Esophagus squamous epithelium (tissue), 5 donors: Measurements from ENCODE around the gene CMTR1. TPM values are rescaled to one million over a fixed set of nuclear protein-coding genes. Genes with fewer than 3 reads are reported as not detected.

Source experiments
- DNase-seq: peaks from one replicate; lab custom pipeline; 2025; lab: John Stamatoyannopoulos, UW
- H3K27ac ChIP-seq, 4 donors: fragments of 200-600 bp; sonication (generic); one replicate each; pipeline ENCODE4 v1.5.1; 2016 to 2019; ENCODE audit warnings: mild to moderate bottlenecking in 1 of 4
- H3K27me3 ChIP-seq, 4 donors: fragments of 200-600 bp; sonication (generic); 1 replicate in 3 of 4; 2 replicates in 1 of 4; pipeline versions ENCODE4 v1.5.1 to v1.6.0; 2017 to 2021; ENCODE audit warnings: antibody characterized with exemption in 1 of 4
- H3K36me3 ChIP-seq, 3 donors: fragments of 200-600 bp; sonication (generic); one replicate each; pipeline ENCODE4 v1.5.1; 2016 to 2019
- H3K4me1 ChIP-seq, 3 donors: fragments of 200-600 bp; sonication (generic); one replicate each; pipeline ENCODE4 v1.5.1; 2017 to 2019
- H3K4me3 ChIP-seq, 4 donors: fragments of 200-600 bp; sonication (generic); 1 replicate in 3 of 4; 2 replicates in 1 of 4; pipeline ENCODE4 v1.5.1; 2016 to 2019; ENCODE audit warnings: mild to moderate bottlenecking in 2 of 4, moderate library complexity in 1 of 4
- H3K9me3 ChIP-seq, 3 donors: fragments of 200-600 bp; sonication (generic); one replicate each; pipeline ENCODE4 v1.5.1; 2016 to 2019
- CTCF ChIP-seq, 6 experiments: fragments of 450-650 bp in 4 of 6; fragments of 200-600 bp in 2 of 6; sonication (generic) in 2 of 6; IDR thresholded peaks; one replicate each; pipeline ENCODE4 v1.5.1; 2016 to 2019; ENCODE audit warnings: antibody characterized with exemption in 6 of 6, mild to moderate bottlenecking in 4 of 6, moderate library complexity in 4 of 6
- POLR2A ChIP-seq, 4 donors: fragments of 450-650 bp; IDR thresholded peaks; one replicate each; pipeline ENCODE4 v1.6.1; 2017; ENCODE audit warnings: antibody characterized with exemption in 4 of 4, mild to moderate bottlenecking in 4 of 4, moderate library complexity in 3 of 4
- WGBS, 2 donors: methylation state at CpG; one replicate each; pipeline ENCODE4 v1.1.5; 2018; 5-methylcytosine and 5-hydroxymethylcytosine counted together
- intact Hi-C: fragments of 100-400 bp; cut with DNase I; formaldehyde crosslinking; loops from one replicate; pipeline ENCODE4 v1.15.0; 2022
- total RNA-seq, 4 donors: library from RNA; depleted of rRNA; stranded (reverse); fragments of >200 nt; gene quantifications; one replicate each; pipeline ENCODE4 v1.1.0, GENCODE V29; 2016
- donor health status: DM: yes; HTN: yes; CAD: no.

The CMTR1 gene
- total RNA-seq, 4 donors from 2014 or later: 15.2 to 30.5 (median 20.5) TPM

- no peak for DNase-seq
- H3K27me3 ChIP-seq: no peaks in the 10 kb centered on the region
- no peaks in the 10 kb centered on the region for H3K9me3 ChIP-seq
- H3K36me3 ChIP-seq: peaks cover 5 to 51% (median 22%) of the 10 kb centered on the region in 3 donors
- intact Hi-C loops: loop anchor here (10.0 kb wide), 1 partner anchor 210 kb away; the partner anchor contains the start of gene MDGA1
- no peak overlapping the region for H3K4me3 ChIP-seq
- H3K27ac ChIP-seq: no peak overlapping the region
- TF ChIP-seq CTCF (IDR thresholded peaks at IDR 0.05): peak in 1 of 6 experiments; percentile 29
- no peak for TF ChIP-seq POLR2A (IDR thresholded peaks at IDR 0.05)
- peaks cover 0 to 15% (median 3%) of the 10 kb centered on the region in 3 donors for H3K4me1 ChIP-seq
- WGBS, 2 donors: 68 to 91% methylated on average over 5 to 6 of the region's 10 CpGs
Observed at GRCh38 chr6:37485291-37485702, 52.3 kb downstream of the CMTR1 start.

GRCh38 chr6:37486121-37486839 lies 53.3 kb downstream of the CMTR1 start:
- H3K27me3 ChIP-seq: no peaks in the 10 kb centered on the region
- WGBS, 2 donors: 83 to 91% methylated on average over 2 to 7 of the region's 8 CpGs
- peaks cover 0 to 24% (median 3%) of the 10 kb centered on the region in 3 donors for H3K4me1 ChIP-seq
- DNase-seq: no peak
- H3K9me3 ChIP-seq: no peaks in the 10 kb centered on the region
- no peak overlapping the region for H3K27ac ChIP-seq
- TF ChIP-seq CTCF (IDR thresholded peaks at IDR 0.05): no peak
- TF ChIP-seq POLR2A (IDR thresholded peaks at IDR 0.05): no peak
- H3K4me3 ChIP-seq: no peak overlapping the region
- intact Hi-C loops: loop anchor here (10.0 kb wide), 1 partner anchor 209 kb away; the partner anchor contains the start of gene MDGA1
- H3K36me3 ChIP-seq: peaks cover 5 to 41% (median 14%) of the 10 kb centered on the region in 3 donors

- Histone ChIP-seq H3K27me3 (no peaks in the 10 kb centered on the region), H3K36me3 (peaks cover 0 to 26% (median under 1%) of the 10 kb centered on the region in 3 donors), H3K27ac (no peak overlapping the region), H3K4me3 (no peak overlapping the region), H3K9me3 (no peaks in the 10 kb centered on the region), H3K4me1 (peaks cover 0 to 30% (median 9%) of the 10 kb centered on the region in 3 donors)
- TF ChIP-seq CTCF (IDR thresholded peaks at IDR 0.05) (no peak), POLR2A (IDR thresholded peaks at IDR 0.05) (no peak)
- no peak for DNase-seq
- WGBS, 2 donors: 72 to 82% methylated on average over 8 to 9 of the region's 9 CpGs
- intact Hi-C loops: loop anchor here (10.0 kb wide), 1 partner anchor 207 kb away; the partner anchor contains the start of gene MDGA1
Observed at GRCh38 chr6:37487591-37488380, 54.8 kb downstream of the CMTR1 start.

- Histone ChIP-seq H3K36me3 (peaks cover 0 to 19% (median 0%) of the 10 kb centered on the region in 3 donors), H3K27ac (no peak overlapping the region), H3K4me3 (no peak overlapping the region), H3K9me3 (no peaks in the 10 kb centered on the region), H3K27me3 (no peaks in the 10 kb centered on the region), H3K4me1 (peaks cover 3 to 37% (median 12%) of the 10 kb centered on the region in 3 donors)
- TF ChIP-seq CTCF (IDR thresholded peaks at IDR 0.05) (no peak), POLR2A (IDR thresholded peaks at IDR 0.05) (no peak)
- 21 to 38% methylated on average over 1 of the region's 1 CpG for WGBS, 2 donors
- intact Hi-C loops: loop anchor here (10.0 kb wide), 1 partner anchor 206 kb away; the partner anchor contains the start of gene MDGA1
- no peak for DNase-seq
Observed at GRCh38 chr6:37488476-37488875, 55.5 kb downstream of the CMTR1 start.
